Keratinocyte (primary cell): ENCODE data around the gene TOR1AIP2. TPM values are rescaled to one million over a fixed set of nuclear protein-coding genes. Genes with fewer than 3 reads are reported as not detected.

Experiments used
- DNase-seq: peaks from one replicate; pipeline ENCODE4 v3.0.0-alpha.2; 2011; ENCODE audit warnings: low read depth, missing footprints, low spot score
- FAIRE-seq: peaks from 2 replicates; lab custom pipeline; 2011; peaks lifted over from hg19 to GRCh38; lab: Jason Lieb, UNC
- H2AFZ ChIP-seq: 2 replicates; pipeline ENCODE4 v1.6.0; 2012; ENCODE audit warnings: low read length, control low read depth, inconsistent platforms; ENCODE audit not compliant: control insufficient read depth
- H3K27ac ChIP-seq: 2 replicates; pipeline ENCODE4 v1.5.1; 2011; ENCODE audit warnings: low read length; ENCODE audit not compliant: control insufficient read depth, insufficient read depth
- H3K27me3 ChIP-seq: 3 replicates; pipeline ENCODE4 v1.6.0; 2011; ENCODE audit warnings: low read length; ENCODE audit not compliant: control insufficient read depth, insufficient read depth; ENCODE audit errors: extremely low read depth
- H3K36me3 ChIP-seq, 2 experiments: 2 replicates in 1 of 2; 3 replicates in 1 of 2; pipeline ENCODE4 v1.5.1; 2011; ENCODE audit warnings: low read length in 2 of 2, mild to moderate bottlenecking in 1 of 2; ENCODE audit not compliant: control insufficient read depth in 2 of 2, insufficient read depth in 2 of 2; ENCODE audit errors: extremely low read depth in 1 of 2
- H3K4me1 ChIP-seq: 3 replicates; pipeline ENCODE4 v1.5.1; 2011; ENCODE audit warnings: low read length; ENCODE audit not compliant: control insufficient read depth, insufficient read depth; ENCODE audit errors: extremely low read depth
- H3K4me2 ChIP-seq: 3 replicates; pipeline ENCODE4 v1.6.0; 2011; ENCODE audit warnings: low read depth, low read length; ENCODE audit not compliant: control insufficient read depth, insufficient read depth; ENCODE audit errors: extremely low read depth
- H3K4me3 ChIP-seq, 3 experiments: fragments of 200-600 bp in 1 of 3; sonication (generic) in 1 of 3; 2 replicates in 2 of 3; 3 replicates in 1 of 3; pipeline ENCODE4 v1.5.1; 2011 to 2016; ENCODE audit warnings: low read length in 3 of 3, mild to moderate bottlenecking in 3 of 3, control low read depth in 2 of 3, inconsistent platforms in 1 of 3, low read depth in 1 of 3, mixed read lengths in 1 of 3, mixed run types in 1 of 3, moderate library complexity in 1 of 3; ENCODE audit not compliant: control insufficient read depth in 2 of 3, insufficient read depth in 2 of 3; ENCODE audit errors: extremely low read depth in 1 of 3
- H3K79me2 ChIP-seq: 2 replicates; pipeline ENCODE4 v1.6.0; 2012; ENCODE audit warnings: low read length; ENCODE audit not compliant: control insufficient read depth, insufficient read depth
- H3K9ac ChIP-seq: 3 replicates; pipeline ENCODE4 v1.6.0; 2011; ENCODE audit warnings: low read length; ENCODE audit not compliant: control insufficient read depth, insufficient read depth; ENCODE audit errors: extremely low read depth
- H3K9me1 ChIP-seq: 3 replicates; pipeline ENCODE4 v1.6.0; 2011; ENCODE audit warnings: low read length; ENCODE audit not compliant: control insufficient read depth, insufficient read depth; ENCODE audit errors: extremely low read depth
- H3K9me3 ChIP-seq: 2 replicates; pipeline ENCODE4 v1.5.1; 2012; ENCODE audit warnings: low read depth, low read length; ENCODE audit not compliant: control insufficient read depth
- H4K20me1 ChIP-seq: 3 replicates; pipeline ENCODE4 v1.6.0; 2011; ENCODE audit warnings: low read length; ENCODE audit not compliant: control insufficient read depth, insufficient read depth; ENCODE audit errors: extremely low read depth
- EZH2 ChIP-seq: IDR thresholded peaks from one replicate; pipeline ENCODE4 v1.6.1; 2012; ENCODE audit warnings: inconsistent platforms, mild to moderate bottlenecking, low read length, moderate library complexity
- dilution Hi-C: fragments of 300-500 bp; cut with MboI; formaldehyde crosslinking; loops from one replicate; pipeline ENCODE4 v1.7.0; 2020; ENCODE audit warnings: low sequenced_read_pairs; ENCODE audit not compliant: extremely low pct_ligation_motif_present
- polyA plus RNA-seq, 5 experiments: library from polyadenylated mRNA; depleted of rRNA in 3 of 5; stranded (reverse) in 3 of 5; stranded (forward) in 1 of 5; unstranded in 1 of 5; fragments of >200 nt; gene quantifications; 1 replicate in 1 of 5; 2 replicates in 3 of 5; 3 replicates in 1 of 5; pipeline versions ENCODE4 v1.2.1 to v1.2.3, GENCODE V29; 2011 to 2012; ENCODE audit warnings: missing spikeins in 2 of 5, low read depth in 1 of 5, low replicate concordance in 1 of 5
- TF ChIP-seq, protein P1 (sequence below), 3 experiments: IDR thresholded peaks in 1 of 3; conservative IDR thresholded peaks in 1 of 3; optimal IDR thresholded peaks in 1 of 3; 2 replicates in 2 of 3; 3 replicates in 1 of 3; pipeline versions ENCODE3 to v1.5.1; 2011; ENCODE audit warnings: low read length in 3 of 3, mild to moderate bottlenecking in 3 of 3, moderate library complexity in 2 of 3, control low read depth in 1 of 3, inconsistent platforms in 1 of 3; ENCODE audit not compliant: insufficient read depth in 2 of 3; ENCODE audit errors: extremely low read depth in 1 of 3

TOR1AIP2 gene
- polyA plus RNA-seq, 1 donor (not counting 4 experiments of a cell fraction or from before 2014, with no cell fraction given): 49.9 TPM

DNA sequence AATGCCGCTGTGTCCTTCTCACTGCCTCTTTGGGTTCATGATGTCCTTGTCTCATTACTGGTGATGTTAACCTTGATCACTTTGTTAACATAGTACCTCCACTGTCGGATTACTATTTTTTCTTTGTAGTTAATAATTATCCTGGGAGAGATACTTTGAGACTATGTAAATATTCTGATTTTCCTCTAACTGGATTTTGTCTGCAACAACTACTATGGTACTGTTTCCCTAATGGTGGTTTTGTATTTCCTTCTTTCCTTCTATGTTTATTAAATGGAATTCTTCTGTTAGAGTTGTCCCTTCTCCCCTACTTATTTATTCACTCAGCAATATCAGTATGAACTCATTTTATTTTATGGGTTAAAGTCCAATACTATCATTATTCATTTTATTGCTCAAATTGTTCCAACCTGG, 4.2 kb downstream of the TOR1AIP2 start:
- Histone ChIP-seq H3K9me3 (no peaks in the 10 kb centered on the region), H3K27ac (no peak overlapping the region), H4K20me1 (peaks cover 9% of the 10 kb centered on the region), H3K9ac (no peak overlapping the region), H3K4me3 (no peak overlapping the region), H3K36me3 (peaks cover 3 to 25% of the 10 kb centered on the region in 2 experiments), H3K9me1 (no peaks in the 10 kb centered on the region), H2AFZ (no peak overlapping the region), H3K27me3 (no peaks in the 10 kb centered on the region), H3K4me2 (no peak overlapping the region), H3K4me1 (peaks cover 11% of the 10 kb centered on the region), H3K79me2 (peaks cover 83% of the 10 kb centered on the region)
- DNase-seq: no peak
- no peak for FAIRE-seq
- TF ChIP-seq EZH2: no peak
- TF ChIP-seq, protein P1, sequence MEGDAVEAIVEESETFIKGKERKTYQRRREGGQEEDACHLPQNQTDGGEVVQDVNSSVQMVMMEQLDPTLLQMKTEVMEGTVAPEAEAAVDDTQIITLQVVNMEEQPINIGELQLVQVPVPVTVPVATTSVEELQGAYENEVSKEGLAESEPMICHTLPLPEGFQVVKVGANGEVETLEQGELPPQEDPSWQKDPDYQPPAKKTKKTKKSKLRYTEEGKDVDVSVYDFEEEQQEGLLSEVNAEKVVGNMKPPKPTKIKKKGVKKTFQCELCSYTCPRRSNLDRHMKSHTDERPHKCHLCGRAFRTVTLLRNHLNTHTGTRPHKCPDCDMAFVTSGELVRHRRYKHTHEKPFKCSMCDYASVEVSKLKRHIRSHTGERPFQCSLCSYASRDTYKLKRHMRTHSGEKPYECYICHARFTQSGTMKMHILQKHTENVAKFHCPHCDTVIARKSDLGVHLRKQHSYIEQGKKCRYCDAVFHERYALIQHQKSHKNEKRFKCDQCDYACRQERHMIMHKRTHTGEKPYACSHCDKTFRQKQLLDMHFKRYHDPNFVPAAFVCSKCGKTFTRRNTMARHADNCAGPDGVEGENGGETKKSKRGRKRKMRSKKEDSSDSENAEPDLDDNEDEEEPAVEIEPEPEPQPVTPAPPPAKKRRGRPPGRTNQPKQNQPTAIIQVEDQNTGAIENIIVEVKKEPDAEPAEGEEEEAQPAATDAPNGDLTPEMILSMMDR (optimal IDR thresholded peaks at IDR 0.05 in 1 of 3, IDR thresholded peaks at IDR 0.05 in 1 of 3, conservative IDR thresholded peaks at IDR 0.05 in 1 of 3; ENCODE audit: extremely low read depth in 1 of 3, insufficient read depth in 2 of 3, low read length in 3 of 3): no peak
- dilution Hi-C loops: no loop called here

DNA sequence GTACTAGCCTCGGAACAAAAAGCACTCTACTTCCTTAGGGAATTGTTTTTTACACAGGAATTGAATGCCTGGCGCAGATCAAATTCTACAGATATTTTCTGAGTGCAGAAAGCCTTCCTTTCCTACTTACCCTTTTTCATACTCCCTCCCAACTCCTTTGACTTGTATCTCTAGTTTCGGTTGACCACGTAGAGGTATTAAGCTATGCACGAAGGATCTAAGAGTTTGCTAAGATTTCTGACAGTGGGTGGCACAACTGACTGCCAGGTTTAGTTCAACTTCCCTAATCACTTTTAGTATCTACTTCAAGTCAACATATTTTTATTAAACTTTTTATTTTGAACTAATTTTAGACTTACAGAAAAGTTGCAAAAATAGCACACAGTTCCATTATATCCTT, 5.0 kb downstream of the TOR1AIP2 start:
- H4K20me1 ChIP-seq: peaks cover 9% of the 10 kb centered on the region
- no peak overlapping the region for H2AFZ ChIP-seq
- no peak overlapping the region for H3K27ac ChIP-seq
- dilution Hi-C loops: no loop called here
- no peak overlapping the region for H3K4me2 ChIP-seq
- FAIRE-seq (no peak), DNase-seq (no peak)
- peaks cover 5 to 28% of the 10 kb centered on the region in 2 experiments for H3K36me3 ChIP-seq
- TF ChIP-seq, protein P1 (optimal IDR thresholded peaks at IDR 0.05 in 1 of 3, IDR thresholded peaks at IDR 0.05 in 1 of 3, conservative IDR thresholded peaks at IDR 0.05 in 1 of 3; ENCODE audit: extremely low read depth in 1 of 3, insufficient read depth in 2 of 3, low read length in 3 of 3): no peak
- TF ChIP-seq EZH2: no peak
- no peaks in the 10 kb centered on the region for H3K27me3 ChIP-seq
- peaks cover 89% of the 10 kb centered on the region for H3K79me2 ChIP-seq
- no peaks in the 10 kb centered on the region for H3K9me3 ChIP-seq
- no peak overlapping the region for H3K9ac ChIP-seq
- H3K4me3 ChIP-seq: no peak overlapping the region
- H3K9me1 ChIP-seq: no peaks in the 10 kb centered on the region
- peaks cover 8% of the 10 kb centered on the region for H3K4me1 ChIP-seq
